ENCODE data around the gene FAT3.

FAT3 gene

DNA sequence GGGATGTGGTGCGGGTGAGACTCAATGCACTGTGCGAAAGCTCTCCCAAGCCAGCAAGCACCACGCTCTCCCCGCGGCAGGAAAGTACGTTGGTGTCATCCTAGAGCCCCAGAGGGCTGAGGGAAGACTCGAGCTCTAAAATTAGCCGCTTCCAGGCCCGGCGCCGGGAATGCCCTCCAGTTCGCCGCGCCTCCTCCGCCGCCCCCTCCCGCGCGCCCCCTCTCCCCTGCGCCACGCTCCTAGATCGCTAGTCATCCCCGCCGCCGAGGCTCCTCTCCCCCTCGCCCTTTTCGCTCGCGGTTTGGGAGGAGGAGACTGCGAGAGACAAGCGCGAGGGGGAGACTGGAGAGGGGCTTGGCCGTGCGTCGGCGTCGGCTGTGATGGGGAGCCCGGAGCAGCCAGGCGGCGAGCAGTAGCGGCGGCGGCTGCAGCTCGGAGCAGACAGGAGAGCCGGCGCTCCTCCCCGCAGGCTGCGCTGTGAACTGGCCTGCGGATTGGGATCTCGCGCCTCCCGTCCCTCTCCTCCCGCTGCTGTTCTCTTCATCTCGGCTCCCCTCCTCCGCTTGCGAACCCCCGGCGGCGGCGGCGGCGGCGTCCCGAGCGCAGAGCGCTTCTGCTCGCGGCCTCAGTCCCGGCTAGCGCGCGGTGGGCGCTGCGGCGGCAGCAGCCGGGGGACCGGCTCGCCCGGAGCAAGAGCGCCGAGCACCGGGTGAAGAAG, at the start of gene FAT3:
Gene FAT3, plus strand, starts transcription at position 412 of the 718 bp plus-strand sequence. CDS start 127,295 bp downstream, outside the sequence.
- no peak for DNase-seq (ENCODE audit: low read depth)
- H3K4me3 ChIP-seq (ENCODE audit: low read depth, low read length): no peak within 1 kb of the TSS
- TF ChIP-seq, protein P1, sequence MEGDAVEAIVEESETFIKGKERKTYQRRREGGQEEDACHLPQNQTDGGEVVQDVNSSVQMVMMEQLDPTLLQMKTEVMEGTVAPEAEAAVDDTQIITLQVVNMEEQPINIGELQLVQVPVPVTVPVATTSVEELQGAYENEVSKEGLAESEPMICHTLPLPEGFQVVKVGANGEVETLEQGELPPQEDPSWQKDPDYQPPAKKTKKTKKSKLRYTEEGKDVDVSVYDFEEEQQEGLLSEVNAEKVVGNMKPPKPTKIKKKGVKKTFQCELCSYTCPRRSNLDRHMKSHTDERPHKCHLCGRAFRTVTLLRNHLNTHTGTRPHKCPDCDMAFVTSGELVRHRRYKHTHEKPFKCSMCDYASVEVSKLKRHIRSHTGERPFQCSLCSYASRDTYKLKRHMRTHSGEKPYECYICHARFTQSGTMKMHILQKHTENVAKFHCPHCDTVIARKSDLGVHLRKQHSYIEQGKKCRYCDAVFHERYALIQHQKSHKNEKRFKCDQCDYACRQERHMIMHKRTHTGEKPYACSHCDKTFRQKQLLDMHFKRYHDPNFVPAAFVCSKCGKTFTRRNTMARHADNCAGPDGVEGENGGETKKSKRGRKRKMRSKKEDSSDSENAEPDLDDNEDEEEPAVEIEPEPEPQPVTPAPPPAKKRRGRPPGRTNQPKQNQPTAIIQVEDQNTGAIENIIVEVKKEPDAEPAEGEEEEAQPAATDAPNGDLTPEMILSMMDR (IDR thresholded peaks at IDR 0.05; ENCODE audit: control insufficient read depth, extremely low read depth, insufficient read depth): no peak

DNA sequence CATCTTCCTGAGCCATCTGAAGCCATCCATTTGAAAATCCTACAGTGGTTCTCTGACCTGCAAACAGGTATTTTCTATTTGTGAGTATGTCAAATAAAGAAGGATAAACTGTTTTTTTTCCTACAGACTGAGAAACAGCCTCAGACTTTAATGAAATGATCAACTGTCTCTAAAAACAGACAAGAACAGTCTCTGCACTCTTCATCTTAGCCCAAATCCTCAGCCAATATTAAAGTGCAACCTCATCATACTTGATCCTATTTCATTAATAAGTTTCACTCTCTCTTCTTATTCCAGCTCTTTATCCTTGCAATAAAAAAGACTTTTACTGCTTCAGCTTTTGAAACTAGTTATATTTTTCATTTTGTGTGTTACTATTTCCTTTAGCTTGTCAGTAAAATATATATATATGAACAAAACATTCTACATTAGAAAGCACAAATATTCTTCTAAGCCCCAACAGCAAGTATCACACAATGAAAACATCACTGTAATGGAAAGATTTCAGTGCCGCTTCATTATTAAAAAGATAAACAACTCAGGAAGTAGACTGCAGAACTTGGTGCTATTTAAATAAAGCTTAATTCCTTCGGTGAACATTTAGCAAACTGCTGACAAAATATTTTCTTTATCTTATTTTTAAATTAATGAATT, 45.5 kb upstream of the FAT3 start:
- DNase-seq (ENCODE audit: low read depth): no peak
- TF ChIP-seq, protein P1 (IDR thresholded peaks at IDR 0.05; ENCODE audit: control insufficient read depth, extremely low read depth, insufficient read depth): no peak
- H3K4me3 ChIP-seq (ENCODE audit: low read depth, low read length): no peak overlapping the region

DNA sequence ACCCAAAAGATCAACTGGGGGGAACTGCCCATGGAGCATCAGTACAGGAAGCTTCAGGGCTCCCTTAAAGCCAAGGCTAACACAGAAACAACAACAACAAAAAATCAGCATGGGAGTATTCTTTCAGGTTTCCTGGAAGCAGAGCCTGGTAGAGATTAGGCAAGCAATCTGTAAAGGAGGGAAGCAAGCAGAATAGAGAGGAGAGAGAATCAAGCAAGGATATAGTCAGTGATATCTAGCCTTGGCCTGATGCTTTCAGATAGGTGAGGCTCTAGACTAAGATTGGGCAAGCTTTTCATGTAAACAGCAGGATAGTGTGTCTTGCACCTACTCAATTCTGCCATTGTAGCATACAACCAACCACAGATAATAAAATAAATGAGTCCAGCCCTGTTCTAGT, 44.4 kb upstream of the FAT3 start:
- no peak for DNase-seq (ENCODE audit: low read depth)
- H3K4me3 ChIP-seq (ENCODE audit: low read depth, low read length): no peak overlapping the region
- TF ChIP-seq, protein P1 (IDR thresholded peaks at IDR 0.05; ENCODE audit: control insufficient read depth, extremely low read depth, insufficient read depth): no peak

DNA sequence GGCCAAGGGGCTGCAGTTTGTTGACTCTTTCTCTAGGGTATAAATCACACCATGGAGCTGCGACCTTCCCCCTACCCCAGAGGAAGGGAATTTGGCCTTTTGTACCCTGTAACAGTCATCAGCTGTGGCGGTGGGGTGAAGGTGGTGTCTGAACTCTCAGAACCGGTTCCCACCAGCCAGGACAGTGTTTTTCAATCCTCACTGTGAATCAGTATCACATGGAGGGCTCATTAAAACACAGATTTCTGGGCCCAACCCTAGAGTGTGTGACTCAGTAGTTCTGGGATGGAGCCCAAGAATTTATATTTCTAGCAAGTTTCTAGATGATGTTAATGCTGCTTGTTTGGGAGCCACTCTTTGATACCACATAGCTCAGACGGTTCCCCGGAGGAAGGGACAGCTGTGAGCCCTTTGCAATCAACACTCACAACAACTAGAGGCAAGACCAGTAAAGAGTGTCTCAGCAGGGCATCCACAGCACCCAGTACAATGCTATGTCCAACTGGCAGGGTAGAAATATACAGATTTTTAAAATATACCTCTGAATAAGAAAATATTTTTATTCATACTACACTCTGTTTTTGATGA, 43.9 kb upstream of the FAT3 start:
- no peak for DNase-seq (ENCODE audit: low read depth)
- H3K4me3 ChIP-seq (ENCODE audit: low read depth, low read length): no peak overlapping the region
- TF ChIP-seq, protein P1 (IDR thresholded peaks at IDR 0.05; ENCODE audit: control insufficient read depth, extremely low read depth, insufficient read depth): no peak

DNA sequence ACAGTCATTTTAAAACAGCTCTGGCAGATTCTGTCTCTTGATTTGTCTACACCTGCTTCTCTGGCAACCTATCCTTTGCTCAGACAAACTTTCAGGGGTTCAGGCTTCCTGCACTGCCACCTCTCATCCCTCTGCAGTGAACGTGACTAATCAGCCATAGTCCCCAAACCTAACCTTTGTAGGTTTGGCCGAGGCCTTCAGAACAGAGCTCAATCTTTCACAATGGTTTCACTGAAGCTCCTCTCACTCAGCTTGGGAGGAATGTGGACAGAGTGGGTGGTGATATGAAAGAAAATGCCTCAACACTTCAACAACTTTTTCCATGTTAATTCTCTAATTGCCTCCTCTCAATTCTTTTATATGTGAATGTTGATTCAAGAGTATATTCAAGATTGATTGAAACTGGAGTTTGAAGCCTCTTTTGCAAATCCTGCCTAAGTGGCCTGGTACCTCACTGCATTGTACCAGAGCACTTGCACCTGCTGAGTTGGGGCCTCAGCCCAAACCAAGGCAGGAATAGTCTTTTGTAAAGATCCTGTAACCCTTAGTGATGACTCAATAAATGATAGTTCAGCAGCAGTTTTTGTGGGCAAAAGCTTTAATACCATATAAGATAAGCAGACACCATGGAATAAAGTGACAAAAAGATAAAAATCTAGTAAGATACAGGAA, 33.9 kb upstream of the FAT3 start:
- TF ChIP-seq, protein P1 (IDR thresholded peaks at IDR 0.05; ENCODE audit: control insufficient read depth, extremely low read depth, insufficient read depth): no peak
- no peak overlapping the region for H3K4me3 ChIP-seq (ENCODE audit: low read depth, low read length)
- no peak for DNase-seq (ENCODE audit: low read depth)

DNA sequence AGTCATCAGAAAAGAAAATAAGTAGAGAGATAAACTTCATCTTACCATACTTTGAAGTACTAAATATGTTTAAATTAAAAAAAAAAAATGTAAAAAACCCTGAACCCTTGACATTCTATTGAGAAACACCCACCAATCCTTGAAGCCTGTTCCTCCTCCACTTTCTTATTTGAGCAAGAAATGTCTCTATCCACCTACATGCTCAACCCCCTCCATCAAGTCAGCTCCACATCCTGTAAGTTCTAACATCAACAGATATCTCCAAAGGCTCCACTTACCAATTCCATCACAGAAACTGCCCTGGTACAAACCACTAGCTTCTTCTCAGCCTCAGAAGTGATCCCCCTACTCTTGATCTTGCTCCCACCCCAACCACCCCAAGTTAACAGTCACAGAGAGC, 32.5 kb upstream of the FAT3 start:
- H3K4me3 ChIP-seq (ENCODE audit: low read depth, low read length): no peak overlapping the region
- TF ChIP-seq, protein P1 (IDR thresholded peaks at IDR 0.05; ENCODE audit: control insufficient read depth, extremely low read depth, insufficient read depth): no peak
- DNase-seq (ENCODE audit: low read depth): no peak

Measured in LNCaP clone FGC (cell line).